K562 (cell line): ENCODE data around the gene ELF5. TPM values are rescaled to one million over a fixed set of nuclear protein-coding genes. Genes with fewer than 3 reads are reported as not detected.
A peak's percentile ranks its signal among the peaks of the same experiment; 100 is the strongest.

Experiments used
- ARID4B ChIP-seq: sonication (generic); formaldehyde crosslinking; IDR thresholded peaks from 2 replicates; pipeline ENCODE4 v1.8.0; 2022; ENCODE audit warnings: mild to moderate bottlenecking, missing genetic modification reagents
- ARNT ChIP-seq, 2 experiments: fragments of 450-650 bp; IDR thresholded peaks; 2 replicates each; pipeline ENCODE4 v1.6.1; 2016; ENCODE audit warnings: mild to moderate bottlenecking in 1 of 2
- CHD4 ChIP-seq: fragments of 200-600 bp; sonication (generic); IDR thresholded peaks from 3 replicates; pipeline ENCODE4 v1.6.1; 2012; ENCODE audit warnings: low read depth, mild to moderate bottlenecking, mixed read lengths, low read length, inconsistent platforms; ENCODE audit not compliant: insufficient read depth, insufficient replicate concordance, poor library complexity, severe bottlenecking
- FOS ChIP-seq: IDR thresholded peaks from 3 replicates; pipeline ENCODE4 v1.6.1; 2011; ENCODE audit not compliant: insufficient read length; ENCODE audit errors: extremely low read depth
- FOXJ3 ChIP-seq: sonication (generic); formaldehyde crosslinking; IDR thresholded peaks from 2 replicates; pipeline ENCODE4 v1.4.0; 2020; ENCODE audit warnings: mild to moderate bottlenecking, missing genetic modification reagents
- MEIS2 ChIP-seq: fragments of 450-650 bp; IDR thresholded peaks from 2 replicates; pipeline ENCODE4 v1.6.1; 2014; ENCODE audit warnings: mild to moderate bottlenecking; ENCODE audit not compliant: partially characterized antibody
- PHTF2 ChIP-seq: fragments of 250-450 bp; sonication (Bioruptor Pico); IDR thresholded peaks from 2 replicates; pipeline ENCODE4 v1.5.0; 2021; ENCODE audit warnings: mild to moderate bottlenecking
- SLC30A9 ChIP-seq: fragments of 250-450 bp; sonication (Bioruptor Pico); IDR thresholded peaks from 2 replicates; pipeline ENCODE4 v1.8.0; 2022; ENCODE audit warnings: mild to moderate bottlenecking, moderate library complexity
- ZNF318 ChIP-seq, 2 experiments: fragments of 450-650 bp; IDR thresholded peaks; 2 replicates each; pipeline ENCODE4 v1.6.1; 2016; ENCODE audit warnings: mild to moderate bottlenecking in 2 of 2, borderline replicate concordance in 1 of 2, low read depth in 1 of 2, moderate library complexity in 1 of 2
- ZNF384 ChIP-seq: IDR thresholded peaks from 2 replicates; pipeline ENCODE4 v1.6.1; 2012; ENCODE audit warnings: low read depth, low read length, improper control_type of control experiment
- ZNF699 ChIP-seq: fragments of 250-450 bp; sonication (Bioruptor Pico); IDR thresholded peaks from 2 replicates; pipeline ENCODE4 v1.8.0; 2021; ENCODE audit warnings: mild to moderate bottlenecking, moderate library complexity; ENCODE audit not compliant: insufficient replicate concordance
- polyA plus RNA-seq, 8 experiments: library from polyadenylated mRNA; depleted of rRNA in 4 of 8; stranded (reverse) in 5 of 8; unstranded in 3 of 8; fragments of >200 nt; fragmentation: Nextera tagmentation in 2 of 8; fragmentation: Illumina TruSeq in 1 of 8; extraction: Ambion mirVana in 2 of 8; extraction: Trizol in 1 of 8; gene quantifications; 2 replicates each; pipeline versions ENCODE4 v1.2.1 to v1.2.3, GENCODE V29; 2011 to 2014; ENCODE audit warnings: inconsistent platforms in 1 of 8, missing spikeins in 1 of 8
- total RNA-seq, 7 experiments: library from RNA; depleted of rRNA in 6 of 7; stranded (reverse); fragments of >200 nt in 6 of 7; fragmentation: Illumina TruSeq in 2 of 7; extraction: Trizol in 2 of 7; gene quantifications; 2 replicates each; pipeline versions ENCODE4 v1.2.1 to v1.2.3, GENCODE V29; 2011 to 2021; ENCODE audit warnings: low replicate concordance in 1 of 7
- TF ChIP-seq, protein P1 (sequence below): fragments of 450-650 bp; conservative IDR thresholded peaks from 2 replicates; pipeline ENCODE4 v1.6.1; 2016; ENCODE audit warnings: missing genetic modification characterization, low read depth, mild to moderate bottlenecking, control low read depth, missing compliant biosample characterization

The ELF5 gene
- total and polyA plus RNA-seq, 9 of the 15 experiments (the other 6 are each of a cell fraction or from before 2014, with no cell fraction given), result not detected

- no peak for TF ChIP-seq ZNF318 (IDR thresholded peaks at IDR 0.05; ENCODE audit: borderline replicate concordance in 1 of 2, low read depth in 1 of 2)
- TF ChIP-seq, protein P1, sequence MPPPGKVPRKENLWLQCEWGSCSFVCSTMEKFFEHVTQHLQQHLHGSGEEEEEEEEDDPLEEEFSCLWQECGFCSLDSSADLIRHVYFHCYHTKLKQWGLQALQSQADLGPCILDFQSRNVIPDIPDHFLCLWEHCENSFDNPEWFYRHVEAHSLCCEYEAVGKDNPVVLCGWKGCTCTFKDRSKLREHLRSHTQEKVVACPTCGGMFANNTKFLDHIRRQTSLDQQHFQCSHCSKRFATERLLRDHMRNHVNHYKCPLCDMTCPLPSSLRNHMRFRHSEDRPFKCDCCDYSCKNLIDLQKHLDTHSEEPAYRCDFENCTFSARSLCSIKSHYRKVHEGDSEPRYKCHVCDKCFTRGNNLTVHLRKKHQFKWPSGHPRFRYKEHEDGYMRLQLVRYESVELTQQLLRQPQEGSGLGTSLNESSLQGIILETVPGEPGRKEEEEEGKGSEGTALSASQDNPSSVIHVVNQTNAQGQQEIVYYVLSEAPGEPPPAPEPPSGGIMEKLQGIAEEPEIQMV (tag), result no peak
- TF ChIP-seq ZNF384, result no peak
- no peak for TF ChIP-seq ARID4B (CRISPR knock-in tag)
- no peak for TF ChIP-seq ARNT (IDR thresholded peaks at IDR 0.05)
- no peak for TF ChIP-seq FOXJ3 (CRISPR knock-in tag)
- no peak for TF ChIP-seq PHTF2 (CRISPR knock-in tag)
- TF ChIP-seq MEIS2, result peak; percentile 9
- no peak for TF ChIP-seq CHD4
- TF ChIP-seq SLC30A9 (CRISPR knock-in tag), result no peak
- no peak for TF ChIP-seq ZNF699
- TF ChIP-seq FOS, result no peak
Measured at GRCh38 chr11:34512840-34513681, 533 bp downstream of the ELF5 start (continued).
